ENCODE results near the gene STT3A. TPM values are rescaled to one million over a fixed set of nuclear protein-coding genes. Genes with fewer than 3 reads are reported as not detected.

The STT3A gene
- total RNA-seq, 1 experiment from 2014 or later = 156 TPM

DNA sequence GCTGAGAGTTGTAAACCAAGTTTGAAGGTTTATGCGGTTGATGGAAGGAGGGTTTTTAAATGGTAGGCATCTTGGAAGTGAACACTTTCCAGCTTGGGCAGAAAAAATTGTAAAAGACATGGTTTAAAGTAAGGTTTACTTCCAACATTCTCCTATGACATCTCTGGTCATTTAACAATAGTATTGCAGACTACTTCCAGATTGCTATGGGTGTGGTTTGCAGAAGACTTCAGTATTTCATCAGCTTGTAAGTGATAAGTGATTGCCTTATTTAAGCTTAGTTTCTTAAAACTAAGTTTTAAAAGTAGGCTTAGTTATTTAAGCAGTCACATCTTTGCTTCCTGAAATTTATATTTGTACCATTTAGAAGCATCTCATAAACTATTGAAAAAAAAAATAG, 7.2 kb upstream of the STT3A start:
- Histone ChIP-seq H3K9ac (ENCODE audit: low read length) (no peak overlapping the region), H3K4me1 (ENCODE audit: control insufficient read depth in 1 of 2, insufficient read depth in 2 of 2, low read length in 2 of 2) (peaks cover 6 to 14% of the 10 kb centered on the region in 2 experiments; a peak in 3 of 4 replicates), H3K9me3 (ENCODE audit: control insufficient read depth in 1 of 2, insufficient read depth in 1 of 2, low read depth in 1 of 2, low read length in 2 of 2) (no peaks in the 10 kb centered on the region), H3K9me2 (ENCODE audit: insufficient read depth) (no peaks in the 10 kb centered on the region), H3K4me3 (replicated peaks in 1 of 2; ENCODE audit: low read depth in 1 of 2, low read length in 2 of 2) (no peak overlapping the region), H3K79me2 (ENCODE audit: insufficient read depth, low read length) (no peaks in the 10 kb centered on the region), H3K27ac (ENCODE audit: low read depth, low read length) (no peak overlapping the region), H4K20me1 (ENCODE audit: insufficient read depth) (no peaks in the 10 kb centered on the region), H3K27me3 (ENCODE audit: insufficient read depth, low read length) (no peaks in the 10 kb centered on the region), H2AFZ (ENCODE audit: low read depth, low read length, poor library complexity, severe bottlenecking) (no peak overlapping the region), H3K4me2 (ENCODE audit: low read length) (no peak overlapping the region), H3K36me3 (ENCODE audit: control insufficient read depth in 1 of 2, insufficient read depth in 2 of 2, low read length in 2 of 2) (peaks cover 4 to 27% of the 10 kb centered on the region in 2 experiments; a peak in 3 of 4 replicates)
- intact Hi-C loops (cut with micrococcal nuclease) = no loop called here
- no peak for TF ChIP-seq POLR2AphosphoS5 (IDR thresholded peaks at IDR 0.05; ENCODE audit: low read depth, low read length)
- TF ChIP-seq EZH2phosphoT487 (IDR thresholded peaks at IDR 0.05; ENCODE audit: borderline replicate concordance) = no peak
- no peak for TF ChIP-seq EGR1 (IDR thresholded peaks at IDR 0.05; ENCODE audit: low read depth)
- ChIA-PET CTCF (no interaction called here), POLR2A (no interaction called here), RAD21 (ENCODE audit: low non-redundant PET in 1 of 2, low total read pairs in 2 of 2, uncharacterized antibody in 2 of 2, unreplicated experiment in 2 of 2) (no interaction called here)
- no peak for ATAC-seq
- no peak for DNase-seq (ENCODE audit: low read depth, low spot score)
- no TSS peak for BruUV-seq (replicated peaks)

DNA sequence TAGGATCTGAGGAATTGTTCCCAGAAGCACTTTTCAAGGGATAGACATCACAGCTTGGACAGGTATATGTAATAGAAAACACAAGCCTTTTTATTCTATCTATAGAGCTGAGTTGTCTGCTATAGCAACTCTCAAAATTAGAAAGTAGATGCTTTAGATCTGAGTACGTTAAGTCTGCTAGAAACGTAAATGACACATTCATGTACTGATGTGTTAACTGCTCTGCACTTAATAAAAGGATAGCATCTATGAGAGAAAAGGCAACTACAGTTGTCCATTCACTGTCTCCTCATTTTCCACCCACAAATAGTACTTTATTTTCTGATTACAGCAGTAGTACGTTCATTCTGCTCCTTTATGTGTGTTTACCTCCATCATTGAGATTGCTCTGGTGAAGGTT, 6.0 kb upstream of the STT3A start:
- no peak for DNase-seq (ENCODE audit: low read depth, low spot score)
- Histone ChIP-seq H3K9ac (ENCODE audit: low read length) (no peak overlapping the region), H3K9me2 (ENCODE audit: insufficient read depth) (no peaks in the 10 kb centered on the region), H3K36me3 (ENCODE audit: control insufficient read depth in 1 of 2, insufficient read depth in 2 of 2, low read length in 2 of 2) (peaks cover 4 to 20% of the 10 kb centered on the region in 2 experiments; a peak in 2 of 4 replicates), H3K4me1 (ENCODE audit: control insufficient read depth in 1 of 2, insufficient read depth in 2 of 2, low read length in 2 of 2) (peaks cover 6 to 21% of the 10 kb centered on the region in 2 experiments; a peak in 3 of 4 replicates), H3K79me2 (ENCODE audit: insufficient read depth, low read length) (peaks cover 4% of the 10 kb centered on the region; the same call in 1 of the 2 replicates), H4K20me1 (ENCODE audit: insufficient read depth) (no peaks in the 10 kb centered on the region), H2AFZ (ENCODE audit: low read depth, low read length, poor library complexity, severe bottlenecking) (no peak overlapping the region), H3K4me2 (ENCODE audit: low read length) (no peak overlapping the region), H3K27me3 (ENCODE audit: insufficient read depth, low read length) (no peaks in the 10 kb centered on the region), H3K4me3 (replicated peaks in 1 of 2; ENCODE audit: low read depth in 1 of 2, low read length in 2 of 2) (no peak overlapping the region), H3K9me3 (ENCODE audit: control insufficient read depth in 1 of 2, insufficient read depth in 1 of 2, low read depth in 1 of 2, low read length in 2 of 2) (no peaks in the 10 kb centered on the region), H3K27ac (ENCODE audit: low read depth, low read length) (no peak overlapping the region)
- ChIA-PET CTCF (no interaction called here), RAD21 (ENCODE audit: low non-redundant PET in 1 of 2, low total read pairs in 2 of 2, uncharacterized antibody in 2 of 2, unreplicated experiment in 2 of 2) (no interaction called here), POLR2A (no interaction called here)
- no peak for ATAC-seq
- no TSS peak for BruUV-seq (replicated peaks)
- TF ChIP-seq SIN3A (IDR thresholded peaks at IDR 0.05; ENCODE audit: low read depth) (no peak), FOSL1 (IDR thresholded peaks at IDR 0.05; ENCODE audit: low read depth) (no peak), POLR2A (IDR thresholded peaks at IDR 0.05; ENCODE audit: borderline replicate concordance, extremely low read depth, insufficient read depth, insufficient read length) (no peak), ELF1 (IDR thresholded peaks at IDR 0.05; ENCODE audit: borderline replicate concordance, low read depth) (no peak), CBX3 (IDR thresholded peaks at IDR 0.05; ENCODE audit: low read depth) (no peak), TCF7L2 (IDR thresholded peaks at IDR 0.05; ENCODE audit: borderline replicate concordance, extremely low read depth, insufficient read depth, insufficient read length) (no peak), YY1 (IDR thresholded peaks at IDR 0.05; ENCODE audit: extremely low read depth, insufficient replicate concordance, low read depth, low read length) (no peak), EZH2phosphoT487 (IDR thresholded peaks at IDR 0.05; ENCODE audit: borderline replicate concordance) (no peak), EZH2 (IDR thresholded peaks at IDR 0.05) (no peak), ZNF274 (IDR thresholded peaks at IDR 0.05; ENCODE audit: low read depth, low read length) (no peak)
- TF ChIP-seq, protein P1, sequence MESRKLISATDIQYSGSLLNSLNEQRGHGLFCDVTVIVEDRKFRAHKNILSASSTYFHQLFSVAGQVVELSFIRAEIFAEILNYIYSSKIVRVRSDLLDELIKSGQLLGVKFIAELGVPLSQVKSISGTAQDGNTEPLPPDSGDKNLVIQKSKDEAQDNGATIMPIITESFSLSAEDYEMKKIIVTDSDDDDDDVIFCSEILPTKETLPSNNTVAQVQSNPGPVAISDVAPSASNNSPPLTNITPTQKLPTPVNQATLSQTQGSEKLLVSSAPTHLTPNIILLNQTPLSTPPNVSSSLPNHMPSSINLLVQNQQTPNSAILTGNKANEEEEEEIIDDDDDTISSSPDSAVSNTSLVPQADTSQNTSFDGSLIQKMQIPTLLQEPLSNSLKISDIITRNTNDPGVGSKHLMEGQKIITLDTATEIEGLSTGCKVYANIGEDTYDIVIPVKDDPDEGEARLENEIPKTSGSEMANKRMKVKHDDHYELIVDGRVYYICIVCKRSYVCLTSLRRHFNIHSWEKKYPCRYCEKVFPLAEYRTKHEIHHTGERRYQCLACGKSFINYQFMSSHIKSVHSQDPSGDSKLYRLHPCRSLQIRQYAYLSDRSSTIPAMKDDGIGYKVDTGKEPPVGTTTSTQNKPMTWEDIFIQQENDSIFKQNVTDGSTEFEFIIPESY (IDR thresholded peaks at IDR 0.05; ENCODE audit: extremely low read depth, insufficient replicate concordance, low read length) = no peak
- TF ChIP-seq, protein P2, sequence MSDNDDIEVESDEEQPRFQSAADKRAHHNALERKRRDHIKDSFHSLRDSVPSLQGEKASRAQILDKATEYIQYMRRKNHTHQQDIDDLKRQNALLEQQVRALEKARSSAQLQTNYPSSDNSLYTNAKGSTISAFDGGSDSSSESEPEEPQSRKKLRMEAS (IDR thresholded peaks at IDR 0.05) = no peak
- intact Hi-C loops (cut with micrococcal nuclease) = no loop called here
